DOHH2 (cell line): ENCODE results near the gene CAMTA1.

Experiments used
- H3F3A ChIP-seq: fragments of 200-600 bp; sonication (generic), shearing (Covaris generic); 2 replicates; pipeline ENCODE4 v1.6.0; 2016; ENCODE audit warnings: antibody characterized with exemption, mild to moderate bottlenecking; ENCODE audit not compliant: control insufficient read depth, insufficient read depth
- H3K27ac ChIP-seq: fragments of 200-600 bp; sonication (generic); 2 replicates; pipeline ENCODE4 v1.5.1; 2014; ENCODE audit warnings: low read depth, mild to moderate bottlenecking, low read length, moderate library complexity
- H3K27me3 ChIP-seq: fragments of 200-600 bp; sonication (generic); 2 replicates; pipeline ENCODE4 v1.6.1; 2014; ENCODE audit warnings: mild to moderate bottlenecking, low read length, mixed read lengths; ENCODE audit not compliant: control insufficient read depth
- H3K36me3 ChIP-seq: fragments of 200-600 bp; sonication (generic); 2 replicates; pipeline ENCODE4 v1.6.1; 2014; ENCODE audit warnings: mild to moderate bottlenecking, low read length, moderate library complexity, mixed read lengths; ENCODE audit not compliant: control insufficient read depth
- H3K4me1 ChIP-seq: fragments of 200-600 bp; sonication (generic); 2 replicates; pipeline ENCODE4 v1.6.1; 2014; ENCODE audit warnings: mild to moderate bottlenecking, low read length, mixed read lengths; ENCODE audit not compliant: control insufficient read depth
- H3K4me2 ChIP-seq: fragments of 200-600 bp; sonication (generic); 2 replicates; pipeline ENCODE4 v1.6.0; 2014; ENCODE audit warnings: mild to moderate bottlenecking, low read length, moderate library complexity
- H3K4me3 ChIP-seq: fragments of 200-600 bp; sonication (generic); 2 replicates; pipeline ENCODE4 v1.5.1; 2014; ENCODE audit warnings: mild to moderate bottlenecking, low read length, mixed read lengths
- H3K79me2 ChIP-seq: fragments of 200-600 bp; sonication (generic); 2 replicates; pipeline ENCODE4 v1.6.1; 2014; ENCODE audit warnings: mild to moderate bottlenecking, low read length, mixed read lengths; ENCODE audit not compliant: control insufficient read depth
- H3K9me2 ChIP-seq: fragments of 200-600 bp; sonication (generic); replicated peaks from 2 replicates; pipeline ENCODE4 v1.6.1; 2014; ENCODE audit warnings: mild to moderate bottlenecking, low read length, mixed read lengths; ENCODE audit not compliant: control insufficient read depth
- H3K9me3 ChIP-seq: fragments of 200-600 bp; sonication (generic); 2 replicates; pipeline ENCODE4 v1.6.1; 2014; ENCODE audit warnings: antibody characterized with exemption, low read length, mixed read lengths; ENCODE audit not compliant: control insufficient read depth, insufficient read depth
- H4K20me1 ChIP-seq: fragments of 200-600 bp; sonication (generic); 2 replicates; pipeline ENCODE4 v1.6.0; 2014; ENCODE audit warnings: low read depth, mild to moderate bottlenecking, antibody characterized with exemption, low read length, moderate library complexity; ENCODE audit not compliant: control insufficient read depth, insufficient read depth
- CTCF ChIP-seq: fragments of 200-600 bp; sonication (generic); IDR thresholded peaks from one replicate; pipeline ENCODE4 v1.5.1; 2014; ENCODE audit warnings: antibody characterized with exemption, mild to moderate bottlenecking, low read depth, low read length; ENCODE audit not compliant: poor library complexity, severe bottlenecking
- EZH2phosphoT487 ChIP-seq: fragments of 200-600 bp; sonication (generic); IDR thresholded peaks from 2 replicates; pipeline ENCODE4 v1.6.1; 2017; ENCODE audit warnings: borderline replicate concordance, mild to moderate bottlenecking, antibody characterized with exemption, low read length, moderate library complexity, mixed read lengths

Gene CAMTA1

GRCh38 chr1:7680207-7680954 is 895.1 kb downstream of the CAMTA1 start:
- Histone ChIP-seq H3K36me3 (no peaks in the 10 kb centered on the region), H3K4me1 (no peaks in the 10 kb centered on the region), H3K9me2 (no peaks in the 10 kb centered on the region), H3F3A (no peaks in the 10 kb centered on the region), H3K4me2 (peak overlapping the region; percentile 44), H3K79me2 (no peaks in the 10 kb centered on the region), H3K4me3 (peak overlapping the region; percentile 45), H4K20me1 (no peaks in the 10 kb centered on the region), H3K27me3 (peaks cover 19% of the 10 kb centered on the region), H3K27ac (no peak overlapping the region), H3K9me3 (no peaks in the 10 kb centered on the region)
- TF ChIP-seq EZH2phosphoT487 (no peak), CTCF (no peak)

- Histone ChIP-seq H3F3A (no peaks in the 10 kb centered on the region), H3K4me2 (no peak overlapping the region), H3K4me1 (no peaks in the 10 kb centered on the region), H4K20me1 (no peaks in the 10 kb centered on the region), H3K27me3 (peaks cover 19% of the 10 kb centered on the region), H3K9me3 (no peaks in the 10 kb centered on the region), H3K27ac (no peak overlapping the region), H3K36me3 (no peaks in the 10 kb centered on the region), H3K4me3 (no peak overlapping the region), H3K9me2 (no peaks in the 10 kb centered on the region), H3K79me2 (no peaks in the 10 kb centered on the region)
- no peak for TF ChIP-seq CTCF
- TF ChIP-seq EZH2phosphoT487 = no peak
Measured at GRCh38 chr1:7680955-7681268, 895.7 kb downstream of the CAMTA1 start.

- H3K4me2 ChIP-seq = no peak overlapping the region
- no peaks in the 10 kb centered on the region for H3K79me2 ChIP-seq
- H4K20me1 ChIP-seq = no peaks in the 10 kb centered on the region
- H3K27ac ChIP-seq = no peak overlapping the region
- TF ChIP-seq EZH2phosphoT487 (no peak), CTCF (no peak)
- H3K9me2 ChIP-seq = no peaks in the 10 kb centered on the region
- H3K4me3 ChIP-seq = no peak overlapping the region
- peaks cover 19% of the 10 kb centered on the region for H3K27me3 ChIP-seq
- H3K36me3 ChIP-seq = no peaks in the 10 kb centered on the region
- H3K4me1 ChIP-seq = no peaks in the 10 kb centered on the region
- H3F3A ChIP-seq = no peaks in the 10 kb centered on the region
- no peaks in the 10 kb centered on the region for H3K9me3 ChIP-seq
Measured at GRCh38 chr1:7681401-7681800, 896.1 kb downstream of the CAMTA1 start.
